Naive thymus-derived CD8-positive, alpha-beta T cell (primary cell): Measurements from ENCODE around the gene CUX1. TPM values are rescaled to one million over a fixed set of nuclear protein-coding genes. Genes with fewer than 3 reads are reported as not detected.
A peak's percentile ranks its signal among the peaks of the same experiment; 100 is the strongest.
"Not testable (repeated sequence)": the region's sequence is repeated elsewhere in the genome, so short reads cannot be mapped to it uniquely, and the experiment has no call there.

Experiments
- ATAC-seq, 2 donors: fragments of 150-1000 bp; cut with Tn5 transposase in 1 of 2; sonication (Bioruptor Pico), chemical (Tn5 transposase) in 1 of 2; 1 replicate in 1 of 2; 2 replicates in 1 of 2; pipeline ENCODE4 v1.10.0; 2021; ENCODE audit warnings: mild to moderate bottlenecking in 2 of 2, moderate library complexity in 2 of 2
- POLR2A ChIA-PET: fragments of 350-600 bp; sonication (Branson Sonifier 250); formaldehyde crosslinking; loops from one replicate; lab custom pipeline; 2021; ENCODE audit warnings: antibody characterized with exemption; lab: Charles Lee
- DNase-seq, 10 donors: peaks; one replicate each; pipeline versions ENCODE4 v3.0.0 to v3.0.0-alpha.2; 2020 to 2022
- H3K27ac Mint-ChIP-seq, 10 donors: one replicate each; pipeline ENCODE4 v1.8.0; 2020 to 2022; ENCODE audit warnings: mild to moderate bottlenecking in 10 of 10, mixed read lengths in 10 of 10, moderate library complexity in 4 of 10, inconsistent platforms in 1 of 10
- H3K27me3 Mint-ChIP-seq, 5 donors: one replicate each; pipeline ENCODE4 v1.8.0; 2021 to 2022; ENCODE audit warnings: mixed read lengths in 5 of 5
- H3K36me3 Mint-ChIP-seq, 3 donors: one replicate each; pipeline ENCODE4 v1.8.0; 2020 to 2022; ENCODE audit warnings: mixed read lengths in 3 of 3, mild to moderate bottlenecking in 2 of 3, inconsistent platforms in 1 of 3
- H3K4me1 Mint-ChIP-seq, 4 donors: one replicate each; pipeline ENCODE4 v1.8.0; 2021 to 2022; ENCODE audit warnings: mixed read lengths in 4 of 4
- H3K4me3 Mint-ChIP-seq, 10 donors: one replicate each; pipeline ENCODE4 v1.8.0; 2020 to 2022; ENCODE audit warnings: mild to moderate bottlenecking in 10 of 10, mixed read lengths in 10 of 10, moderate library complexity in 6 of 10, inconsistent platforms in 1 of 10
- H3K9me3 Mint-ChIP-seq, 9 donors: one replicate each; pipeline ENCODE4 v1.8.0; 2020 to 2022; ENCODE audit warnings: mixed read lengths in 9 of 9, mild to moderate bottlenecking in 3 of 9, inconsistent platforms in 1 of 9, moderate library complexity in 1 of 9
- polyA plus RNA-seq, 3 donors: library from polyadenylated mRNA; unstranded; fragments of 300-500 nt; fragmentation: Illumina TruSeq; gene quantifications; one replicate each; pipeline ENCODE4 v1.2.3, GENCODE V29; 2021
- total RNA-seq, 8 experiments: library from RNA in 2 of 8; stranded (reverse) in 2 of 8; gene quantifications; one replicate each; pipeline ENCODE4 v1.2.3 and lab custom pipeline; 2021 to 2026

CUX1 gene
- total and polyA plus RNA-seq, 5 experiments from 2014 or later, result 10.3 to 66.2 (median 24.1) TPM

GRCh38 chr7:102140952-102141370, 323.5 kb downstream of the CUX1 start:
- ATAC-seq, result peak; percentile 28 to 49

GRCh38 chr7:102142433-102142832, 325.0 kb downstream of the CUX1 start:
- ATAC-seq, POLR2A ChIA-PET, H3K27me3 Mint-ChIP-seq, H3K9me3 Mint-ChIP-seq, H3K27ac Mint-ChIP-seq, DNase-seq, H3K4me3 Mint-ChIP-seq: not testable (repeated sequence)
- H3K36me3 Mint-ChIP-seq, result peaks cover 0 to 17% (median 14%) of the 10 kb centered on the region in 3 donors
- peaks cover 9 to 17% (median 15%) of the 10 kb centered on the region in 4 donors for H3K4me1 Mint-ChIP-seq

More at GRCh38 chr7:102140952-102141370, 323.5 kb downstream of the CUX1 start:
- peak overlapping the region; percentile 39 to 84 (median 62) for H3K4me3 Mint-ChIP-seq
- no peaks in the 10 kb centered on the region for H3K27me3 Mint-ChIP-seq
- DNase-seq, result peak in 2 of 10 donors; percentile 9 to 15
- peaks cover 0 to 18% (median 14%) of the 10 kb centered on the region in 3 donors for H3K36me3 Mint-ChIP-seq
- peak overlapping the region; percentile 15 to 84 (median 62) for H3K27ac Mint-ChIP-seq
- H3K9me3 Mint-ChIP-seq, result no peaks in the 10 kb centered on the region
- POLR2A ChIA-PET, result interaction anchor here (0.6 kb wide), 1 partner anchor 17 kb away, joined by 4 read pairs; no protein-coding TSS in a partner anchor
- peaks cover 7 to 17% (median 15%) of the 10 kb centered on the region in 4 donors for H3K4me1 Mint-ChIP-seq

- Mint-ChIP-seq H3K4me3 (no peak overlapping the region), H3K9me3 (no peaks in the 10 kb centered on the region), H3K4me1 (peaks cover 3 to 4% (median 4%) of the 10 kb centered on the region in 4 donors), H3K27ac (no peak overlapping the region), H3K36me3 (peaks cover 0 to 12% (median 9%) of the 10 kb centered on the region in 3 donors), H3K27me3 (no peaks in the 10 kb centered on the region)
- POLR2A ChIA-PET, result no interaction called here
- DNase-seq (no peak), ATAC-seq (no peak)
Measured at GRCh38 chr7:102146122-102146521, 328.7 kb downstream of the CUX1 start.

GRCh38 chr7:102147008-102147407, 329.6 kb downstream of the CUX1 start:
- peaks cover 0 to 11% (median 10%) of the 10 kb centered on the region in 3 donors for H3K36me3 Mint-ChIP-seq
- peaks cover 0 to 2% (median 0%) of the 10 kb centered on the region in 4 donors for H3K4me1 Mint-ChIP-seq
- no peaks in the 10 kb centered on the region for H3K9me3 Mint-ChIP-seq
- ATAC-seq, result no peak
- no peak overlapping the region for H3K27ac Mint-ChIP-seq
- no peak overlapping the region for H3K4me3 Mint-ChIP-seq
- no peaks in the 10 kb centered on the region for H3K27me3 Mint-ChIP-seq
- POLR2A ChIA-PET, result no interaction called here
- no peak for DNase-seq

GRCh38 chr7:102148799-102149198, 331.4 kb downstream of the CUX1 start:
- ATAC-seq (no peak), DNase-seq (no peak)
- no peak overlapping the region for H3K4me3 Mint-ChIP-seq
- POLR2A ChIA-PET, result no interaction called here
- H3K27ac Mint-ChIP-seq, result no peak overlapping the region
- H3K4me1 Mint-ChIP-seq, result peaks cover 0 to 2% (median 0%) of the 10 kb centered on the region in 4 donors
- H3K36me3 Mint-ChIP-seq, result peaks cover 0 to 16% (median 14%) of the 10 kb centered on the region in 3 donors
- H3K9me3 Mint-ChIP-seq, result no peaks in the 10 kb centered on the region
- H3K27me3 Mint-ChIP-seq, result no peaks in the 10 kb centered on the region

GRCh38 chr7:102149416-102149815, 332.0 kb downstream of the CUX1 start:
- ATAC-seq, result no peak
- Mint-ChIP-seq H3K4me3 (no peak overlapping the region), H3K4me1 (peaks cover 0 to 2% (median 0%) of the 10 kb centered on the region in 4 donors), H3K36me3 (peaks cover 0 to 14% (median 12%) of the 10 kb centered on the region in 3 donors), H3K27me3 (no peaks in the 10 kb centered on the region), H3K9me3 (no peaks in the 10 kb centered on the region), H3K27ac (peak overlapping the region in 1 of 10 donors; percentile 41)
- POLR2A ChIA-PET, result no interaction called here
- no peak for DNase-seq

- Mint-ChIP-seq H3K36me3 (peaks cover 0 to 11% (median 9%) of the 10 kb centered on the region in 3 donors), H3K27ac (no peak overlapping the region), H3K27me3 (no peaks in the 10 kb centered on the region), H3K4me1 (peaks cover 0 to 2% (median 0%) of the 10 kb centered on the region in 4 donors), H3K4me3 (no peak overlapping the region), H3K9me3 (no peaks in the 10 kb centered on the region)
- POLR2A ChIA-PET, result no interaction called here
- no peak for ATAC-seq
- DNase-seq, result no peak
Measured at GRCh38 chr7:102150266-102150665, 332.8 kb downstream of the CUX1 start.

GRCh38 chr7:102152672-102153598, 335.5 kb downstream of the CUX1 start:
- Mint-ChIP-seq H3K4me1 (peaks cover 0 to 2% (median 0%) of the 10 kb centered on the region in 4 donors), H3K4me3 (no peak overlapping the region), H3K36me3 (peaks cover 0 to 10% (median 5%) of the 10 kb centered on the region in 3 donors), H3K27ac (peak overlapping the region in 1 of 10 donors; percentile 90), H3K27me3 (no peaks in the 10 kb centered on the region), H3K9me3 (no peaks in the 10 kb centered on the region)
- ATAC-seq, result no peak
- DNase-seq, result no peak
- POLR2A ChIA-PET, result no interaction called here

- peaks cover 0 to 2% (median 0%) of the 10 kb centered on the region in 4 donors for H3K4me1 Mint-ChIP-seq
- no peaks in the 10 kb centered on the region for H3K27me3 Mint-ChIP-seq
- H3K4me3 Mint-ChIP-seq, result no peak overlapping the region
- no peak for DNase-seq
- peak overlapping the region in 1 of 10 donors; percentile 90 for H3K27ac Mint-ChIP-seq
- POLR2A ChIA-PET, result no interaction called here
- H3K9me3 Mint-ChIP-seq, result no peaks in the 10 kb centered on the region
- ATAC-seq, result no peak
- H3K36me3 Mint-ChIP-seq, result peaks cover 0 to 17% (median 8%) of the 10 kb centered on the region in 3 donors
Measured at GRCh38 chr7:102153599-102153946, 336.1 kb downstream of the CUX1 start.

GRCh38 chr7:102154425-102154824, 337.0 kb downstream of the CUX1 start:
- Mint-ChIP-seq H3K27me3 (no peaks in the 10 kb centered on the region), H3K9me3 (no peaks in the 10 kb centered on the region), H3K27ac (no peak overlapping the region), H3K4me3 (no peak overlapping the region), H3K36me3 (peaks cover 0 to 18% (median 9%) of the 10 kb centered on the region in 3 donors), H3K4me1 (peaks cover 0 to 2% (median 0%) of the 10 kb centered on the region in 4 donors)
- POLR2A ChIA-PET, result interaction anchor here (0.5 kb wide), 1 partner anchor 302 kb away, joined by 10 read pairs; no protein-coding TSS in a partner anchor
- no peak for DNase-seq
- no peak for ATAC-seq

GRCh38 chr7:102155821-102156441, 338.5 kb downstream of the CUX1 start:
- POLR2A ChIA-PET, result no interaction called here
- Mint-ChIP-seq H3K27me3 (no peaks in the 10 kb centered on the region), H3K4me3 (no peak overlapping the region)

GRCh38 chr7:102156867-102157266, 339.4 kb downstream of the CUX1 start:
- H3K27ac Mint-ChIP-seq, result no peak overlapping the region
- DNase-seq, result no peak
- H3K4me3 Mint-ChIP-seq, result no peak overlapping the region
- H3K4me1 Mint-ChIP-seq, result peaks cover 0 to 2% (median 0%) of the 10 kb centered on the region in 4 donors
- no peaks in the 10 kb centered on the region for H3K27me3 Mint-ChIP-seq
- no peak for ATAC-seq
- peaks cover 0 to 20% (median 9%) of the 10 kb centered on the region in 3 donors for H3K36me3 Mint-ChIP-seq
- POLR2A ChIA-PET, result no interaction called here
- H3K9me3 Mint-ChIP-seq, result no peaks in the 10 kb centered on the region

More at GRCh38 chr7:102155821-102156441, 338.5 kb downstream of the CUX1 start:
- H3K9me3 Mint-ChIP-seq, result no peaks in the 10 kb centered on the region
- ATAC-seq, result no peak
- peaks cover 0 to 2% (median 0%) of the 10 kb centered on the region in 4 donors for H3K4me1 Mint-ChIP-seq
- H3K36me3 Mint-ChIP-seq, result peaks cover 0 to 20% (median 9%) of the 10 kb centered on the region in 3 donors
- DNase-seq, result no peak
- H3K27ac Mint-ChIP-seq, result peak overlapping the region in 2 of 10 donors; percentile 12 to 51
